HL-60 (cell line): ENCODE data around the gene ATXN7L2.

ENCODE experiments used
- DNase-seq, 2 experiments: peaks; one replicate each; pipeline ENCODE4 v3.0.0-alpha.2; 2010 to 2020; ENCODE audit warnings: low read depth in 1 of 2, low spot score in 1 of 2
- H3K27ac ChIP-seq: fragments of 250-450 bp; sonication (Bioruptor Pico); replicated peaks from 2 replicates; pipeline ENCODE4 v1.5.1; 2020; ENCODE audit warnings: mild to moderate bottlenecking, moderate library complexity
- H3K27me3 ChIP-seq: fragments of 250-450 bp; sonication (Bioruptor Pico); 2 replicates; pipeline ENCODE4 v1.5.1; 2021; ENCODE audit warnings: mild to moderate bottlenecking, moderate library complexity; ENCODE audit not compliant: insufficient read depth, poor library complexity, severe bottlenecking
- H3K4me3 ChIP-seq: replicated peaks from 2 replicates; pipeline ENCODE4 v1.5.1; 2011; ENCODE audit warnings: mild to moderate bottlenecking, control low read depth, low read length; ENCODE audit not compliant: insufficient read depth
- GABPA ChIP-seq: IDR thresholded peaks from 2 replicates; pipeline ENCODE4 v1.6.1; 2012; ENCODE audit warnings: low read depth
- POLR2AphosphoS5 ChIP-seq: IDR thresholded peaks from 2 replicates; pipeline ENCODE4 v1.6.1; 2012; ENCODE audit warnings: low read depth
- SPI1 ChIP-seq: IDR thresholded peaks from 2 replicates; pipeline ENCODE4 v1.6.1; 2012; ENCODE audit warnings: low read depth, mild to moderate bottlenecking, borderline replicate concordance
- TF ChIP-seq, protein P1 (sequence below): IDR thresholded peaks from one replicate; pipeline ENCODE4 v1.5.1; 2011; ENCODE audit warnings: low read length, control low read depth, inconsistent platforms; ENCODE audit not compliant: insufficient read depth
- TF ChIP-seq, protein P2 (sequence below): IDR thresholded peaks from 2 replicates; pipeline ENCODE4 v1.6.1; 2012; ENCODE audit warnings: low read depth; ENCODE audit not compliant: insufficient replicate concordance

ATXN7L2 gene

DNA sequence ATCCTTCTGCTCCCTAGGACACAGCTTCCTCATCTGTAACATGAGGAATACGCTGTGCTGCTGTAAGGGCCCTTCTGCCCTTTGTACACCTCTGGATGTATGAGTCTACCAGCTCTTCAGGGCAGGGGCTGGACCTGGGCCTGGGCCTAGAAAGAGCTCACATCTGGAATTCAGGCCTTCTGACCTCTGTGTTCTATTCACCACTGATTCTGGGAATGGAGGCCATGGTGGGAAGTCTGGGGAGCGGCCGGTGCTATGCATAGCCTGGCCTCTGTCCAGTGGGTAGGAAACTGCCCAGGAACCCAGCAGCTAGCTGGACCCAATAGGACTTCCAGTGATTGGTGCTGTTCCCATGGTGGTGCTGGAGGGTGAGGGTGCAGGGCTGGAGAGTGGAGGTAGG is 45.0 kb downstream of the ATXN7L2 start:
- TF ChIP-seq, protein P1, sequence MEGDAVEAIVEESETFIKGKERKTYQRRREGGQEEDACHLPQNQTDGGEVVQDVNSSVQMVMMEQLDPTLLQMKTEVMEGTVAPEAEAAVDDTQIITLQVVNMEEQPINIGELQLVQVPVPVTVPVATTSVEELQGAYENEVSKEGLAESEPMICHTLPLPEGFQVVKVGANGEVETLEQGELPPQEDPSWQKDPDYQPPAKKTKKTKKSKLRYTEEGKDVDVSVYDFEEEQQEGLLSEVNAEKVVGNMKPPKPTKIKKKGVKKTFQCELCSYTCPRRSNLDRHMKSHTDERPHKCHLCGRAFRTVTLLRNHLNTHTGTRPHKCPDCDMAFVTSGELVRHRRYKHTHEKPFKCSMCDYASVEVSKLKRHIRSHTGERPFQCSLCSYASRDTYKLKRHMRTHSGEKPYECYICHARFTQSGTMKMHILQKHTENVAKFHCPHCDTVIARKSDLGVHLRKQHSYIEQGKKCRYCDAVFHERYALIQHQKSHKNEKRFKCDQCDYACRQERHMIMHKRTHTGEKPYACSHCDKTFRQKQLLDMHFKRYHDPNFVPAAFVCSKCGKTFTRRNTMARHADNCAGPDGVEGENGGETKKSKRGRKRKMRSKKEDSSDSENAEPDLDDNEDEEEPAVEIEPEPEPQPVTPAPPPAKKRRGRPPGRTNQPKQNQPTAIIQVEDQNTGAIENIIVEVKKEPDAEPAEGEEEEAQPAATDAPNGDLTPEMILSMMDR = no peak
- TF ChIP-seq, protein P2, sequence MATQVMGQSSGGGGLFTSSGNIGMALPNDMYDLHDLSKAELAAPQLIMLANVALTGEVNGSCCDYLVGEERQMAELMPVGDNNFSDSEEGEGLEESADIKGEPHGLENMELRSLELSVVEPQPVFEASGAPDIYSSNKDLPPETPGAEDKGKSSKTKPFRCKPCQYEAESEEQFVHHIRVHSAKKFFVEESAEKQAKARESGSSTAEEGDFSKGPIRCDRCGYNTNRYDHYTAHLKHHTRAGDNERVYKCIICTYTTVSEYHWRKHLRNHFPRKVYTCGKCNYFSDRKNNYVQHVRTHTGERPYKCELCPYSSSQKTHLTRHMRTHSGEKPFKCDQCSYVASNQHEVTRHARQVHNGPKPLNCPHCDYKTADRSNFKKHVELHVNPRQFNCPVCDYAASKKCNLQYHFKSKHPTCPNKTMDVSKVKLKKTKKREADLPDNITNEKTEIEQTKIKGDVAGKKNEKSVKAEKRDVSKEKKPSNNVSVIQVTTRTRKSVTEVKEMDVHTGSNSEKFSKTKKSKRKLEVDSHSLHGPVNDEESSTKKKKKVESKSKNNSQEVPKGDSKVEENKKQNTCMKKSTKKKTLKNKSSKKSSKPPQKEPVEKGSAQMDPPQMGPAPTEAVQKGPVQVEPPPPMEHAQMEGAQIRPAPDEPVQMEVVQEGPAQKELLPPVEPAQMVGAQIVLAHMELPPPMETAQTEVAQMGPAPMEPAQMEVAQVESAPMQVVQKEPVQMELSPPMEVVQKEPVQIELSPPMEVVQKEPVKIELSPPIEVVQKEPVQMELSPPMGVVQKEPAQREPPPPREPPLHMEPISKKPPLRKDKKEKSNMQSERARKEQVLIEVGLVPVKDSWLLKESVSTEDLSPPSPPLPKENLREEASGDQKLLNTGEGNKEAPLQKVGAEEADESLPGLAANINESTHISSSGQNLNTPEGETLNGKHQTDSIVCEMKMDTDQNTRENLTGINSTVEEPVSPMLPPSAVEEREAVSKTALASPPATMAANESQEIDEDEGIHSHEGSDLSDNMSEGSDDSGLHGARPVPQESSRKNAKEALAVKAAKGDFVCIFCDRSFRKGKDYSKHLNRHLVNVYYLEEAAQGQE = no peak
- no peak for TF ChIP-seq POLR2AphosphoS5
- TF ChIP-seq SPI1 = no peak
- Histone ChIP-seq H3K27ac (no peak overlapping the region), H3K27me3 (no peaks in the 10 kb centered on the region), H3K4me3 (no peak overlapping the region)
- DNase-seq = no peak

DNA sequence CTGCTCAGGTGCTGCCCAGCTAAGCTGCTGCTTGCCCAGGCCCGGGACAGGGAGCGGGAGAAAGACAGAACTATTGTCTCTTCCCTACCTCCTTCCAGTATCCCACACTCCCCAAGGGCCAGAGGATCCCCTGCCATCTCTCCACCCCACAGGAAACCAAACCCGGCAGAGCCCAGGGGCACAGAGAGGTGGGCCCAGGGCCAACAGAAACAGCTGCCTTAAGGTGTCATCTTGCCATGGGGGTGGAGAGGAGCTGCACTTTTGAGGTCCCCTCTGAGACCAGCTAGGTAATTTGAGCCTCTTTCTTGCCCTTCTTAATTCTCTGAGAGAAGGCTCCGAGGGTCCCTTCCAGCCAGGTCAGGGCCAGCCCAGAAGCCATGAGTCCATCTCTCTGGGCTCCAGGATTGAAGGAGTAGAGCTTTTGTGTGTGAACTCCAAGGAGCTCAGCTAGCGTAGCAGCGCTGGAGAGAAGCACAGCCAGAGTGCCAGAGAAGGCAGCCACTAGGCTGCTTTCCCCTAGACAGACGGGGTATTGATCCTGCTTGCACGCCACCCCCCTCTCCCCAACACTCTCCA is 46.3 kb downstream of the ATXN7L2 start:
- TF ChIP-seq SPI1 (no peak), GABPA (no peak), POLR2AphosphoS5 (no peak)
- TF ChIP-seq, protein P2 = no peak
- TF ChIP-seq, protein P1 = no peak
- no peaks in the 10 kb centered on the region for H3K27me3 ChIP-seq
- H3K27ac ChIP-seq = no peak overlapping the region
- H3K4me3 ChIP-seq = no peak overlapping the region
- no peak for DNase-seq

DNA sequence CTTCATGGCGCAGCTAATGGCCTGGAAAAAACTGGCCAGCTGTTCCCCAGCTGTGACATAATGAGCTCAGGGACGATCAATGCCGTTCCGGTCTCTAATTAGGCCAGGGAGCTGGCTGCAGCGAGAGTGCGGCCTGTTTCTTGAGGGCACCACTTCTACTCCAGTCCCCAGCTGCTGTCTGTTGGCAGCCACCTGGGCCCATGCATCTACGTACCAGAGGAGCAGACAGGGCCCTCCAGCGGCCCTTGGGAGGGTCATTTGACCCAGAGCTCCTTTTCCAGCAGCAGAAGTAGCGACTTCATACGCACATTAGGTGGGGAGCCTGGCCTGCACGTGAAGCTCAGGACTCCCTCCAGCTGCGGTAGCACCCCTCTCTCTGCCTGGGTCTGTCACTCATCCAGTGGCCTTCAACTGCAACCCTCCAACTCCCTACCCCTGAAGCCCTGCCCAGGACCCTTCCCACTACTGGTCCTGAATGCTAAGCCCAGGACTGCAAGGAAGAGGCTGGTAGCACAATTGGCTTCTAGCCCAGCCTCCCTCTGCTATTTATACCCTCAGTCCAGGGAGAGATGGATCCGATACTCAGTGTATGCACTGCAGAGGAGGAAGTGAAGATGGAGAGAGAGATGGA is 46.9 kb downstream of the ATXN7L2 start:
- H3K27ac ChIP-seq = no peak overlapping the region
- no peaks in the 10 kb centered on the region for H3K27me3 ChIP-seq
- no peak for DNase-seq
- TF ChIP-seq SPI1 = no peak
- TF ChIP-seq, protein P2 = no peak
- TF ChIP-seq GABPA = no peak
- no peak for TF ChIP-seq POLR2AphosphoS5
- TF ChIP-seq, protein P1 = no peak
- no peak overlapping the region for H3K4me3 ChIP-seq
